AG09309 (cell line): Measurements from ENCODE around the gene OSBPL6.
"Not testable (repeated sequence)": the region's sequence is repeated elsewhere in the genome, so short reads cannot be mapped to it uniquely, and the experiment has no call there.

Experiments
- DNase-seq: peaks from one replicate; pipeline ENCODE4 v3.0.0-alpha.2; 2010; ENCODE audit warnings: low read depth
- H3K4me3 ChIP-seq: 2 replicates; pipeline ENCODE4 v1.5.1; 2011; ENCODE audit warnings: mild to moderate bottlenecking, low read depth, low read length, moderate library complexity; ENCODE audit not compliant: control insufficient read depth
- CTCF ChIP-seq: IDR thresholded peaks from 2 replicates; pipeline ENCODE4 v1.5.1; 2011; ENCODE audit warnings: mild to moderate bottlenecking, low read depth, low read length, inconsistent platforms; ENCODE audit not compliant: insufficient read depth, control insufficient read depth; ENCODE audit errors: missing control alignments

Gene OSBPL6

GRCh38 chr2:178193823-178194599 is at the start of gene OSBPL6:
Gene OSBPL6 (plus strand): TSS chr2:178194512. CDS start chr2:178306185, 111,673 bp downstream.
- DNase-seq, result peak; percentile 38
- peak within 1 kb of the TSS; percentile 67 for H3K4me3 ChIP-seq
- peak; percentile 12 for TF ChIP-seq CTCF

- no peak overlapping the region for H3K4me3 ChIP-seq
- no peak for TF ChIP-seq CTCF
- no peak for DNase-seq
Observed at GRCh38 chr2:178152033-178152432, 42.3 kb upstream of the OSBPL6 start.

DNA sequence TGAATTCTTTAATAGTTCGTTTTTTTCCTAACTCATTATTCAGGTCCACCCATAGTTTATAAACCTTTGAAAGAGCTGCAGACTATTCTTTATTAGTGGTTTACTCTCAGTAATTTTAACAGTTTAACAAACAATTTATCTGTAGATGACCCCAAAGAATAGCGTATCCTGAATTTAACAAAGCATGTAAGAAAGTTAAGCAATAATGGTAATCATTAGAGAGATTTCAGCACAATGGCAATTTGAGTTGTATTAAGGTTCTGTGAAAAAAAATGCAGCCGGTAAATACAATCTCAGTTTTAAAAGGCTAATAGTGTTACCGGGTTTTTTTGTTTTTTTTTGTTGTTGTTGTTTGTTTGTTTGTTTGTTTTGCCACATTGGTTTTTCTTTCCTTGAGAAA is 41.8 kb upstream of the OSBPL6 start:
- TF ChIP-seq CTCF, result no peak
- no peak for DNase-seq
- H3K4me3 ChIP-seq, result no peak overlapping the region

DNA sequence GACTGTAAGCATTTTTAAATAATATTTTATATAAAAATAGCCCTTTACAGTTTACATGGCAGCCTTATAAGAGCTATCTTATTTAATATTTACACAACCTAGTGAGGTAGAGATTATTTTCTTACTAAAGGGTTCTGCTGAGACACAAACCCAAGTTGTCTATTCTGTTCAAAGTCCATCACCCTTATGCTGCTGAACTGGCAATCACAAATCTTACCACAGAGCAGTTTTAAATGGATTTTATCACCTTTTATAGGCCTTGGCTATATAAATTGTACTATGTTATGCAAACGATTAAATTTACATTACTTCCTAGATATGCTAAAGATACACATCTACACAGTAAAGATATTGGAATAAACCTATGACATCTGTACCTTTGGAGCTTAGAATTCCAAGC is 41.3 kb upstream of the OSBPL6 start:
- no peak overlapping the region for H3K4me3 ChIP-seq
- TF ChIP-seq CTCF, result no peak
- no peak for DNase-seq

DNA sequence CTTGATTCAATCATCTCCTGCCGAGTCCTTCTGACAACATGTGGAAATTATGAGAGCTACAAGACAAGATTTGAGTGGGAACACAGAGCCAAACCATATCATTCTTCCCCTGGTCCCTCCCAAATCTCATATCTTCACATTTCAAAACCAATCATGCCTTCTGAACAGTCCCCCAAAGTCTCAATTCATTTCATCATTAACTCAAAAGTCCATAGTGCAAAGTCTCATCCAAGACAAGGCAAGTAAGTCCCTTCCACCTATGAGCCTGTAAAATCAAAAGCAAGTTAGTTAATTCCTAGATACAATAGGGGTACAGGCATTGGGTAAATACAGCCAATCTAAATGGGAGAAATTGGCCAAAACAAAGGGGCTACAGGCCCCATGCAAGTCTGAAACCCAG is 40.4 kb upstream of the OSBPL6 start:
- H3K4me3 ChIP-seq, DNase-seq: not testable (repeated sequence)

DNA sequence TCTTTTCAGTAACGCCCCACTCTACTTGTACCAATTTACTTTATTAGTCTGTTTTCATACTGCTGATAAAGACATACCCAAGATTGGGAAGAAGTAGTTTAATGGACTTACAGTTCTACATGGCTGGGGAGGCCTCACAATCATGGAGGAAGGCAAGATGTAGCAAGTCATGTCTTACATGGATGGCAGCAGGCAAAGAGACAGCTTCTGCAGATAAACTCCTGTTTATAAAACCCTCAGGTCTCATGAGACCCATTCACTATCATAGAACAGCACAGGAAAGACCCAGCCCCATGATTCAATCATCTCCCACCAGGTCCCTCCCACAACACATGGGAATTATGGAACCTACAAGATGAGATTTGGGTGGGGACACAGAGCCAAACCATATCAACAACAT is 38.8 kb upstream of the OSBPL6 start:
- no peak for TF ChIP-seq CTCF
- H3K4me3 ChIP-seq, result no peak overlapping the region
- no peak for DNase-seq

DNA sequence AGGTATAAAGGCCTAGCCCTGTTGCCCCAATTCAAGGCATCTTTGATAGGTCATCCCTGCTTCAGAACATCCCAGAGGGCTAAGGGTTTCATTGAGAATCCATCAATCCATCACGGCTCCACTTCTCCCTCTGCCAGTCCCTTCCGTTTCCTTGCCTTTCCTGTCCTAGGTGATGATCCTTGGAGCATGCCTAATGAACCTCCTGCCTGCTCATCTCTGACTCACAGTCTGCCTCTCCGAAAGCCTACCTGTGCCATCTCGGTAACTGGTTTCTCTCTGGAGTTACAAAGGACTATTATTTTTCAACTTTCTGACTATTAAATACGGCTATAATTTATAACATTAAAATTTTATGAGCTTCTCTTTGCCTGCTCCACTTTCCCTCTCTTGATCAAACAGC is 36.7 kb upstream of the OSBPL6 start:
- DNase-seq, result no peak
- TF ChIP-seq CTCF, result no peak
- no peak overlapping the region for H3K4me3 ChIP-seq
